ENCODE results near the gene RUNDC1.

The RUNDC1 gene

GRCh38 chr17:43028221-43028861 is 48.0 kb downstream of the RUNDC1 start:
- no peaks in the 10 kb centered on the region for H3K9me3 ChIP-seq
- DNase-seq = no peak
- no peak overlapping the region for H3K4me3 ChIP-seq
- intact Hi-C loops (cut with DNase I; ENCODE audit: low total_unique reads) = no loop called here
- H3K36me3 ChIP-seq = no peaks in the 10 kb centered on the region
- no peaks in the 10 kb centered on the region for H3K27me3 ChIP-seq
- H3K27ac ChIP-seq = no peak overlapping the region
- H3K4me1 ChIP-seq = peaks cover 0 to 14% (median 4%) of the 10 kb centered on the region in 4 donors
- TF ChIP-seq CTCF (IDR thresholded peaks at IDR 0.05) = no peak

- intact Hi-C loops (cut with DNase I; ENCODE audit: low total_unique reads) = no loop called here
- Histone ChIP-seq H3K9me3 (no peaks in the 10 kb centered on the region), H3K36me3 (no peaks in the 10 kb centered on the region), H3K4me1 (peaks cover 0 to 3% (median 0%) of the 10 kb centered on the region in 4 donors), H3K27me3 (no peaks in the 10 kb centered on the region), H3K27ac (no peak overlapping the region), H3K4me3 (no peak overlapping the region)
- DNase-seq = no peak
- no peak for TF ChIP-seq CTCF (IDR thresholded peaks at IDR 0.05)
Observed at GRCh38 chr17:43030137-43030767, 49.9 kb downstream of the RUNDC1 start.

- no peaks in the 10 kb centered on the region for H3K9me3 ChIP-seq
- TF ChIP-seq CTCF (IDR thresholded peaks at IDR 0.05) = no peak
- H3K27ac ChIP-seq = no peak overlapping the region
- intact Hi-C loops (cut with DNase I; ENCODE audit: low total_unique reads) = no loop called here
- H3K27me3 ChIP-seq = no peaks in the 10 kb centered on the region
- no peak for DNase-seq
- no peaks in the 10 kb centered on the region for H3K4me1 ChIP-seq
- no peaks in the 10 kb centered on the region for H3K36me3 ChIP-seq
- no peak overlapping the region for H3K4me3 ChIP-seq
Observed at GRCh38 chr17:43031666-43032065, 51.3 kb downstream of the RUNDC1 start.

- no peaks in the 10 kb centered on the region for H3K4me1 ChIP-seq
- H3K27ac ChIP-seq = no peak overlapping the region
- intact Hi-C loops (cut with DNase I; ENCODE audit: low total_unique reads) = no loop called here
- DNase-seq = no peak
- H3K9me3 ChIP-seq = no peaks in the 10 kb centered on the region
- H3K4me3 ChIP-seq = no peak overlapping the region
- TF ChIP-seq CTCF (IDR thresholded peaks at IDR 0.05) = no peak
- no peaks in the 10 kb centered on the region for H3K36me3 ChIP-seq
- no peaks in the 10 kb centered on the region for H3K27me3 ChIP-seq
Observed at GRCh38 chr17:43033948-43034881, 53.9 kb downstream of the RUNDC1 start.

- Histone ChIP-seq H3K36me3 (no peaks in the 10 kb centered on the region), H3K4me3 (no peak overlapping the region), H3K27me3 (no peaks in the 10 kb centered on the region), H3K9me3 (no peaks in the 10 kb centered on the region), H3K27ac (no peak overlapping the region), H3K4me1 (no peaks in the 10 kb centered on the region)
- DNase-seq = no peak
- TF ChIP-seq CTCF (IDR thresholded peaks at IDR 0.05) = no peak
- intact Hi-C loops (cut with DNase I; ENCODE audit: low total_unique reads) = no loop called here
Observed at GRCh38 chr17:43034894-43035293, 54.5 kb downstream of the RUNDC1 start.
